Tongue (tissue), 2 donors: ENCODE data around the gene SRSF1. TPM values are rescaled to one million over a fixed set of nuclear protein-coding genes. Genes with fewer than 3 reads are reported as not detected.

ENCODE experiments used
- DNase-seq: peaks from one replicate; pipeline ENCODE4 v3.0.0-alpha.2; 2015
- total RNA-seq: library from RNA; depleted of rRNA; stranded (reverse); fragments of >200 nt; gene quantifications from one replicate; pipeline ENCODE4 v1.2.3, GENCODE V29; 2014

SRSF1 gene
- total RNA-seq, 1 donor from 2014 or later: 268 TPM

DNA sequence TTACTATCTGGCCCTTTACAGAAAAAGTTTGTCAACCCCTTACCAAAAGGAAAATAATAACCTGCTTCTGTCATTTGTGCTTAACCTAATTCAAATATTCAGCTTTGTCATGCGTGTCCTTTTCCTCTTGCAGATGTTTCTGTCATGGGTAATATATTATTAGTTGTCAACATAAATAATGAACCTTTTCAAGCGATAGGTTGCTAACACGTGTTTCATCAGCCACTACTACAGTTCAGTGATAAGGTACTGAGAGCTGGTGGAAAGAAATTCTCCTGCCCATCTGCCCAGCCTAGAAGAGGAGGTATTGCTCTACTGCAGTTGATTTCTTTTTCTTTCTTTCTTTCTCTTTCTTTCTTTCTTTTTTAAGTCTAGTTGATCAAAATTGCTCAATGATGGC, 12.0 kb upstream of the SRSF1 start:
- DNase-seq: no peak

DNA sequence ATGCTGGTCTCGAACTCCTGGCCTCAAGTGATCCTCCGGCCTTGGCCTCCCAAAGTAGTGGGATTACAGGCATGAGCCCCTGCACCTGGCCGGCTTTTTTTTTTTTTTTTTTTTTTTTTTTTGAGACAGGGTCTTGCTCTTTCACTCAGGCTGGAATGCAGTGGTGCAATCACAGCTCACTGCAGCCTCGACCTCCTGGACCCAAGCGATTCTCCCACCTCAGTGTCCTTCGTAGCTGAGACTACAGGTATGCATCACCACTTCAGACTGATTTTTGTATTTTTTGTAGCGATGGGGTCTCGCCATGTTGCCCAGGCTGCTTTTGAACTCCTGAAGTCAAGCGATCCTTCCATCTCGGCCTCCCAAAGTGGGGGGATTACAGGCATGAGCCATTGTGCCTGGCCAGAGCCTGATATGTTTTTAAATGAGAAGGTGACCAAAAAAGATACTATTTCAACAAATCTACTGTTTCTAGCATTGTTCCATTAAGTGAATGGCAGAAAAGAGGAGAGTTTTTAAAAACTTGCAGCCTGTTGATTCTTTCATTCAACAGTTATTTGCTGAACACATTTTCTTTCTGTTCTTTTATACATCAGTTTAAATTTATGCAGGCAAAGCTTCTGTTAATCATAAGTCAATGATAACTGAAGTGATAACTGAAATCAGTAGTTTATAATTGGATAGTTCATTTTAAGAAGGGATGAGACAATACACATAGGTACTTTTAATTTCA, 3.2 kb upstream of the SRSF1 start:
- DNase-seq: no peak

DNA sequence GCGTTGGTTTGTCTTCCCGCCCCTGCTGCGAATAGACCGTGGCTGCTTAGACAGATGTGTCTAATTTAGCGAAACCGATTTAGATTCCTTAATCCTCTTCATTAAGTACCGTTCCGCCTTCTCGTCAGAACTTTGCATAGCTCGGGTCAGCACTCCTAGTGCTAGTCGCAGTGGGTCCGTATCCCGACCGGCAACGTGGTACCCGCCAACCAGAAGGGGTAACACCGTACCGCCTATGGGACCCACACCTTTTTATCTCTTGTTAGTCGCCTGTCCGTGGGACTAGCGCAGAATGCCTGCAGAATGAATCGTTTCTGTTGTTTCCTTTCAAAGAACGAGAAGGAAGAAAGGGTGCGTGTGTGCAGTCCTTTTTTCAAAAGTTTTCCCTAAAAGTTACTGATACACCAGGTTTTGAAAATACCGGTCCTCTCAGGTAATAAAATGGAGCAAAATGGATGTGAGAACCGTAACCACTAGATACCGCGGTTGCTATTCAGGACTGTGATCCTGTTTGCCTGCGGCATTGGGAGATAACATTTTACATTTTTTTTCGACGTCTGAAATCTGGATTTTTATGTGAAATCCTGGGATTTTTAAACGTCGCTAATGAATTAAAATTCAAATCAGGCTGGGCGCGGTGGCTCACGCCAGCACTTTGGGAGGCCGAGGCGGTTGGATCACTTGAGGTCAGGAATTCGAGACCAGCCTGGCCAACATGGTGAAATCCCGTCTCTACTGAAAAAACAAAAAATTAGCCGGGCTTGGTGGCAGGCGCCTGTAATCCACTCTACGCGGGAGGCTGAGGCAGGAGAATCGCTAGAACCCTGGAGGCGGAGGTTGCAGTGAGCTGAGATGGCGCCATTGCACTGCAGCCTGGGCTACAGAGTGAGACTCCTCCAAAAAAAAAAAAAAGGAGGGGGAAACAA, 998 bp upstream of the SRSF1 start:
- no peak for DNase-seq

DNA sequence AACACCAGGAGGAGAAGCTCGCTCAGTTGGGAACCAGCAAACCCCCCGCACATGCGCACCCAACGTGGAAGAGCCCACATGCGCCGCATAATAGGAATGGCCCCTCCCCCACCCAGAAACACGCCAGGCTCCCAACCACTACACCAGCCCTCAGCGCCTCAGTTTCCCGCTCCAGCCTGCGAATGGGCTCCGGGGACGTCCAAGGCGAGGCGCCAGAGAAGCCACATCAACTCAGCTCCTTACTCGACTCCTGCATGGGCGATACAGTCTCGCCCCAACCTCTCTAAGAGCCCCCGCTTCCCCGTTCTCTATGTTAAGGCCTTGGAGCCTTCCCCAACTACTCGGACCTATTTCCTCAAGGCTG, 504 bp downstream of the SRSF1 start:
- DNase-seq: peak; percentile 92

DNA sequence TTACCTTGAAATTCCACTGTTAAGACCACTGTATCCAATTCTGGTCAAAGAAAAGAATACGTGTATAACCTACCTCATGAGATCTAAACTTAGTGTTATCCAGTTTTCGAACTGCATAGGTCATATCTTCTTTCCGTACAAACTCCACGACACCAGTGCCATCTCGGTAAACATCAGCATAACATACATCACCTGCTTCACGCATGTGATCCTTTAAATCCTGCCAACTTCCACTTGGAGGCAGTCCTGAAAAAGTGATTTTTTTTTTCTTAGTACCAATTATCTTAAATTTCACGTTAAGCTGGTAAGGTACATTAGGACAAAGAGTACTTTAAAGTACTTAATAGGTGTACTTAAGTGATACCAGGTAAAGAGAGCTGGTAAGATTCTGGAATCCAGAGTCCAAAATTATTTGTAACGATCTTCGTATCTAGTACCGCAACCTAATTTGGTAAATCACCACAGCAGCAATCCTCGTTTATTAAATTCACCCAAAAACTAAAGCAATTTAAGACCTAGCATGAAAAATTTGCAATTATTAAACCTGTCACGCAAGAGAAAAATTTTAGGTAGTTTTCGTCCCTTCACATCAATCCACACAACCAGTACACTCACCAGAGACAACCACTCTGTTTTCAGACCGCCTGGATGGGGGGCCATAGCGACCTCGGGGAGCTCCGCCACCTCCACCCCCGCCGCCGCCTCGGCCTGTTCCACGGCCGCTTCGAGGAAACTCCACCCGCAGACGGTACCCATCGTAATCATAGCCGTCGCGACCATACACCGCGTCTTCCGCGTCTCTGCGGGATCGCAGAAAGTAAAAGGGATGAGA, 1.1 kb downstream of the SRSF1 start:
- no peak for DNase-seq

DNA sequence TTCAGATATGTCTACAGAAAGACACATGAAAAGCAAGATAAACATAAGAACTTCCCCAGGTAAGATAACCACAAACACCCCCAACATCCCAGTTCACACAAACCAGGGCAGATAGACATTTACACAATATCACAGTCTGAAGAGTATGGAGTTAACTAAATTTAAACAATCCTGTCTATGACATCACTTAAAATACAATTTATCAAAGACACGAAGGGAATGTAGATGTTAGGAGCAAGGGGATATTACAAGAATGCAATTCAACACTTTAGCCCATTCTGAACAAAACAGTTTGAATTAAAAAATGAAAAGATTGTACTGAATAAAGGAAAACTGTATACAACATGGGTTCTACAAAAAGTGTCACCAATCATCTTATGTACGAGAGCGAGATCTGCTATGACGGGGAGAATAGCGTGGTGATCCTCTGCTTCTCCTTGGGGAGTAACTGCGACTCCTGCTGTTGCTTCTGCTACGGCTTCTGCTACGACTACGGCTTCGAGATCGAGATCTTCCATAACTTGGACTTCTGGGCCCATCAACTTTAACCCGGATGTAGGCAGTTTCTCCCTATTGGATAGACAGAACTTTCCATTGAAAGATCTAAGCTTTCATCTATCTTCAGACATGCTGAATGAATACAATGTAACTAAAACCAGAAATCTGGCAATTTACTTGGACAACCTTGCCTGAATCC, 1.9 kb downstream of the SRSF1 start:
- no peak for DNase-seq

DNA sequence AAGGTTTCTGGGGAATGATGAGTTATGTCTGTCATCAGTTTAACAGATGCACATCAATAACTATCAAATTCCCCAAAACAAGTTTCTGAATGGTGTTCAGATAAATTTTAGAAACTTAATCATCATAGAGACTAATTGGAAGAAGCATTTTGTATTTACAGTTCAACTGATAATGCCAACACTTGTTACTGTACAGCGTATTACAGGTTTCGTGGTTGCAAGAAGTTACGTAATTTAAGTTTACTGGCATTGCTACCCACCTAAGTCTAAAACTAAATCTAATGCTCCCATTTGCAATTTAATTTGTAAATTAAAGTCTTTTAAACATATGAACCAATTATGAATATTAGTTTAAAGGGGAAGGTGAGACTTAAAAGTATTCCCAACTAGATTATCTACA, 3.0 kb downstream of the SRSF1 start:
- DNase-seq: no peak

DNA sequence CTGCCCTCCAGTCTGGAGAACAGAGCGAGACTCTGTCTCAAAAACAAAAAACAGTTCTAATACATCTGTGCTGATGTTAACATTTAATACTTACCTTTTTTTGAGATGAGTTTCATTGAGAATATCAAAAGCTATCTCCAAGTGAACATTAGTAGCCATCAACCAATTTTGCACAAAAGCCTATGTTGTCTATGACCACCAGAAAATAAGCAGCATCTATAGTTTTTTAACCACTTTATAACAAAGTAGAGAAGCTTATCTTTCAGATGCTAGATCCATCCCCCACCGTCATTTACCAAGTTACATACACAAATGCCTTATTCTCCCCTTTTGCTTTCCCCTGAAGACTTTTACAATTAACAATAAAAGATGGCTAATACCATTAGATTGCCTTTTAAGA, 4.1 kb downstream of the SRSF1 start:
- no peak for DNase-seq

DNA sequence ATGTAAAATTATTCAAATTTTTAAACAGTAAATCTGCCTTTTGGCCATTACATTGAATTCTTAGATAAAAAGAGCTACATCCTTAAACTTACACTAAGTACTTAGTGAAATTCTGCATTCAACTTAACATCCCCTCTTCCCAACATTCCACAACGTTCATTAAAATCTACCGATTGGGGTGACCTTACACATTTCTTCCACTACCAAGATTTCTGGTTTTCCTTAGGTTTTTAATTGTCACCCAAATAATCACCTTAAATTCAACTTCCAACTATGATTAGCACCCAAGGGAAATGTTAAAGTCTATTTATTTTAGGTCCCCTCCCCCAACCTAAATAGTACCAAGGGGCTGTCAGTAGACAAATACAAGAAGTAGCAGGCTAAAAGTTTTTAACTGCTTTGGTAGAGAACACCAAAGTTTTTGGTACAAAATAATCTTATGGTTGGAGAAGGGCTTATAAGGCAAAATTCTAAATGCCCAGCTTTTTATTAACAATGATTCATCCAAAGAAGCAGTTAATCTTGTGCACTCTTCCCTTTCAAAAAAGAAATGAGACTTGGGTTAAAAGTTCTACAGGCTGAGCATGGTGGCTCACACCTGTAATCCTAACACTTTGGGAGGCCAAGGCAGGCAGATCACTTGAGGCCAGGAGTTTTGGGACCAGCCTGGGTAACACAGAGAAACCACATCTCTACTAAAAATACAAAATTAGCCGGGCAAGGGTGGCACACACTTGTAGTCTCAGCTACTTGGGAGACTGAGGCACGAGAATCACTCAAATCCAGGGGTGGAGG, 4.7 kb downstream of the SRSF1 start:
- DNase-seq: no peak

DNA sequence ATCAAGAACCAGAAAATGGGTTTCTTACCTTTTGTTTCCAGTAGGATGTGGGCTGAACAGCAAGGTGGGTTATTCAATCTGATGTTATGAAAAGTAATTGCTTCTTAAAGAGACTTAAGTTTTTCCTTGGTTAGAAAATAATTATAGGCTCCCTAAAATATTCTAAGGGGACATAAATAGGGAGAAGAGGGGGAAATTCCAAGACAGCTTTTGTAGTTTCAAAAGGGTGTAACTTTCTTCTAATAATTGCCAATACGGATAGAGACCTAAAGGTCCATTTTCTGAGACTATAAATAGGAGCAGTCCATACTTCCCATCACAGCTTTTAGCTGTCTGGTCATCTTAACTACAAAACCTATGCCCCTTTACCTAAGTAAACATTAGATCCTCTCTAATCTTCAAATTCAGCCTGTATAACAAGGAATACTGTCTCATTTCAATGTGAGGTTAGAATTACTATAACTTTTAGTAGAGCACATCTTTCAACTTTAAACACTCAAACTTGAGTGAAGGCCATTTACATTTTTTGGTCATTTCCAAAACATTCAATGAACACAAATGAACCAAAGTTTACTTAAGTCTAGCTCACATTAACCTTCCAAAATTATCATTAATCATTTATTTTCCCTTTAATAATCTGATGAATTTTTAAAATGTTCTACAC, 5.5 kb downstream of the SRSF1 start:
- DNase-seq: no peak

DNA sequence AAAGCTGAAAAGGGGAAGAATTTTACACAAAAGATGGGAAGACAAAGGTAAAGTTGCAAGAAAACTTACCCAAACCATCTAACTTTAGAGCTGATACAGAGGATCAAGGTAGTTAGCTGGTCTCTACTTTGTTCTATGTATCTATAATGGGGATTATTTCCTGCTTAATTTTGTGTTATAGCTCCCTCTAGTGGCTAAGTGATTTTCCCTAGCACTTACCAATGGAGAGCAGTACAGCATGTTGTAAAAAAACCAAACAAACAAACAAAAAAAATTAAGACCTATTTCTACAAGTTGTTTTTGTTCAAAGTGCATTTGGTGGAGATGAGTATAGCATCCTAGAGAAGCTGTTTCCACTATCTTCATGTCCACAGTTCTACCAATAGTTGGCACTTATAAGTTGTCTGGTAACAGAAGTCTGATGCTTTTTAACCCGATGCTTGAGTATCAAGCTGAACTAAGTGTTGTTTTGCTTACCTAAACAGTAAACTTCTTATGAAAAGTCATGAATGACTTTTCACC, 7.5 kb downstream of the SRSF1 start:
- peak; percentile 93 for DNase-seq

DNA sequence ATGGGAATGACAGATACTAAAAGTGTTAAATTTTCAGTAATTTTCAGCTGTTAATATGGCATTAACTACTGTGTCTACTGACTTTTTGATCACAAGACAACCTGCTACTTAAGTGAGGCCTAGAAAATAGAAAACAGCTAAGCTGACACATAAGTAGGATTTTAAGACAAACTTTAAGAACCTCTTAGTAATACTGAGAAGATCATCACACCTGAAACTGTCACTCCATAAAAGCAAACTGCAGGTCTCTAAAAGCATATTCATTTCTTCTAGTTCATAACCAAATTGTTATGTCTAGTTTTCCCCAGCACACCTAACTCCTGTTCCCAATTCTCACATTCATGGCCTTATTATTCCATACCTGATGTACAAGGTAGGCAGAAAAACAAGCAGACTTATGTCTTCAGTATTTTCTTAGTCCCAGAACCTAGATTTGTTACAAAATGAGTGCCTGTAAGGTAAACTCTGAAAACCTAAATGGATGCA, 8.0 kb downstream of the SRSF1 start:
- DNase-seq: no peak

DNA sequence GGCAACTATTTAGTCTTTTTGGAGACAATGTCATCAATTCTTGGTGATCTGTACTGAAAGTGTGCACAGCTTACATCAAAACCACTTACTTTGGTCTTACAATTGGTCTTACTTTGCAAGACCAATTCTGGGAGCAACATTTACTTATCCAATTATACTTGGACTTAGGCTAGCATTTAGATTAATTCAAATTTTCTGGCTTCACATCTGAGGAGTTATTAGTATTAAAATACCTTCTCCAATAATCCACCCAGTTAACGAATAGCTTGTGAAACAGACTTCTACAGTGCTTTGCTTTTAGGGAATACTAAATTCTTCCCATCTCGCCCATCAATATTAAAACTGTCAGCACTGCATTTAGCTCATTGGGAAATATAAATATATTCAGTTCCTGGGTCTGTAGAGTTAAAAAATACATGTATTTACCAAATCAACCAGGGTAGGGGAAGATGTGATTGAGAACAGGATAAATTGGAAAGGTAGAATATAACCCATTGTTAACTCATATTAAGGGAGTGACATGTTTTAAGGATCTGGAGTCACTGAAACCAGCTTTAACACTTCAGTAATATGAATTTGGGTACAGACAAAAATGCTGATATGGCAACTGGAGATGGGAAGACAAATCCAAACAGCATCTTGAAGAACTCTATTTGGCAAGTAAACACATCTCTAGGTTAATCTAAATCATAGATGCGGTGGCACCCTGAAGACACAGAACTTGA, 9.8 kb downstream of the SRSF1 start:
- no peak for DNase-seq

DNA sequence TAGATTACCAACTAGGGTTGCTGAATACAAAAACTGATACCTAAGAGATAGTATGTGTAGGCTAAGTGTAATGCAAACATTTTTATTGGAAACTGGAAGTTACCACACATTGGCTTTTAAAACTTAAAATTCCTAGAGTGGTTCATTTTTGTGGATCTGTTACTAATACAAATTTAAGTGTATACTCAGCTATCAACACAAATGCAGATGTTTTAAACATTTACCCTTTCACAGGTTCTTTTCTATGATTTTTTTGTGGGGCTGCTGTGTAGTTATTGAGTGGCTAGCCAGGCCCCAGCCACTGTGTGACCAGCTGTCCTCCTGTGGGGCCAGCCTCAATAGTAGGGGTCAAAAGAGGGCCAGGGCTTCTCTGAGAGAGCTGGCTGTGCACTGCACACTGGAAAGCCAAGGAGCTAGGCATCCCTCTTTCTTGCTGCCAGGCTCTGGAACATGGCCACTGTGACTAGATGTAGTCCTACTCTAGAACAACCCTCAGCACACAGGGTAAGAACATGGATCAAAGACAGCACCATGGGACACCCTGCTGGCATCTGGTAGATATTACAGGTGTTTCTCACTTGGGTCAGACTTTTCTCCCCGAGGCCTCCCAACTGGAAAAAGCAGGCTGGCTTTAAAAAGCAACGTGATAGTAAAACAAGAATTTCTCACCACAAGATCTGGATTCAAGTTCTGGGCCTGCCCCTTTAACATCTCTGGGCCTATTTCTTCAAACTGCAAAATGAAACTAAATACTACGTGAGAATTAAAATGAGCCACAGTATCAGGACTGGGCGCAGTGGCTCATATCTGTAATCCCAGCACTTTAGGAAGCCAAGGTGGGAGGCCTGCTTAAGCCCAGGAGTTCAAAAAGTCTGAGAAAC, 11.7 kb downstream of the SRSF1 start:
- DNase-seq: peak; percentile 88

DNA sequence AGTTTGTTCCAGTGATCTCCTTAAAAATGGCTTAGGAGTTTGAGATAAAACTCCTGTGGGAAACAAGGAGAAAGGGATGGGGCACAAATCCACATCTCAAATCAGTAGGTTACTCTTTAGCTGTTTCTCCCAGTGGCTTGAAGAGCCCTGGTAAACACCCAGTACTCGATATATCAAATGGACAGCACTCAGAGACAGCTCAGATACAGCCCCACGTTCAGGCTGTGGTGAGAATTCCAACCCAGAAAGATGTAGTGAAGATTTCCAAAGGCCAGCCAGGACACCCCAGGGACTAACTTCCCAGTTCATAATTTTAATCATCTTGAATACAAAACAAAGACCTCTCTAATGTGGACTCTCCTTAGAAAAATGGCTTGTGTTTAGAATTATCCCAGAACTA, 12.6 kb downstream of the SRSF1 start:
- no peak for DNase-seq

DNA sequence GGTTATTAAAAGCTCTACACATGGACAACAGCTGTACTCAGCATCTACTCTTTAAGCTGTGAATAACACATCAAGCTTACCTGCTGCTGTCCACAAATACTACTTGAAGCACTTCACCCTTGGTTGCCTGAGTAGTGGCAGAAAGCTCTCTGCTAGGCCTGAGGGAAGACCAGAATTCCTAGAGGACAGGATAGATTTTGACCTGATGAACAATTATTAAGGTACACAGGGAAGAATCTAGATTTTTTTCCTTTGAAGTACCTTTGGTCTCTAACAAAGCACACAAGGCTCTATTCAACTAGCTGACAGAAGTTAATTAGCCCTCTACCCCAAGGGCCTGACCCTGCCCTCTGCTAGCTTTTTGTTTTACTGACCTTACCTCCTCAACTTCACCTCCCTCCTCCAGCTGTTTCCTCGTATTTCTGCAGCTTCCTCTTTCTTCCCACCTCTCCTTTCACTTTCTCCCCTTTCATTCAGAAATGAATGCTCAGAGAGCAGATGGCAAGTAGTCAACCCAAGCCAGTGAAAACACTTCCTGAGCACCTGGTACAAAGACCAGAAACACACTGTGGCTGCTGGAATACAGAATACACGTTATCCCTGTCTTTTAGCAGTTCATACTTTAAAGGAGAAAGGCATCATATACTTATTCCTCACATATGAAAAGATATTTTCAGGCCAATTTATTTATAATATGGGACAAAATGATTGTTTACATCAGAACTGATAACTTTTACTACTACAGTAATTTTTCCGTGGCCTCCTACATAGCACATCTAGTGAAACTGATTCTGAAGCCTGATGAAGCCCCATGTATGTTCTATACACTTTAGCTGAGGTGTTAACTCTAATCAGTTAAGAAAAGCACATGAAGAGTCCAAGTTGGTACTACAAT, 13.3 kb downstream of the SRSF1 start:
- peak; percentile 43 for DNase-seq

DNA sequence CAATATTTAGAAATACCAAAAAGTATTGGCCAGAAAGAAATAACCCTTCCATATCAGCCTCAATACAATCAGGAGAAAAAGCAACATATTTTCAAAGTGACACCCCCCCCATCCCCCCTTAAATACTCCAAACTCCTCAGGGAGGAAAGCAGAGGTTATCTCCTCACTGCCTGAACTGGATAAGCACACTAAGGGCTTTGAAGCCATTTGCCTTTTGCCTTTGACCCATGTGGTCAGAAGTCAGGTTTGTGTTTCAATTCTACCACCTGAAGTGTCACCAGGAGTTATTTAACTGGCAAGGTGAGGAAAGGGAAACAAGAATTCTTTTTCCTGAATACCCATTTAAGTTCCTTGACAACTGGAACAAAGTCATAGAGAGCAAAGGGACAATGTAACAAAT, 15.5 kb downstream of the SRSF1 start:
- no peak for DNase-seq
